GM13976 (cell line): Measurements from ENCODE around the gene HSD17B8.

Source experiments
- DNase-seq: peaks from one replicate; pipeline ENCODE4 v3.0.0; 2012; ENCODE audit warnings: low spot score
- in situ Hi-C: fragments of 300-500 bp; cut with MboI; formaldehyde crosslinking; loops from one replicate; pipeline ENCODE4 v1.12.0; 2022; ENCODE audit warnings: low sequenced_read_pairs, mixed read lengths, inconsistent platforms; ENCODE audit not compliant: unreplicated experiment
- TF ChIP-seq, protein P1 (sequence below): IDR thresholded peaks from 2 replicates; pipeline ENCODE4 v1.5.1; 2012; ENCODE audit warnings: borderline replicate concordance, mild to moderate bottlenecking; ENCODE audit not compliant: insufficient read depth; ENCODE audit errors: extremely low read depth, missing control alignments, control extremely low read depth

Gene HSD17B8

DNA sequence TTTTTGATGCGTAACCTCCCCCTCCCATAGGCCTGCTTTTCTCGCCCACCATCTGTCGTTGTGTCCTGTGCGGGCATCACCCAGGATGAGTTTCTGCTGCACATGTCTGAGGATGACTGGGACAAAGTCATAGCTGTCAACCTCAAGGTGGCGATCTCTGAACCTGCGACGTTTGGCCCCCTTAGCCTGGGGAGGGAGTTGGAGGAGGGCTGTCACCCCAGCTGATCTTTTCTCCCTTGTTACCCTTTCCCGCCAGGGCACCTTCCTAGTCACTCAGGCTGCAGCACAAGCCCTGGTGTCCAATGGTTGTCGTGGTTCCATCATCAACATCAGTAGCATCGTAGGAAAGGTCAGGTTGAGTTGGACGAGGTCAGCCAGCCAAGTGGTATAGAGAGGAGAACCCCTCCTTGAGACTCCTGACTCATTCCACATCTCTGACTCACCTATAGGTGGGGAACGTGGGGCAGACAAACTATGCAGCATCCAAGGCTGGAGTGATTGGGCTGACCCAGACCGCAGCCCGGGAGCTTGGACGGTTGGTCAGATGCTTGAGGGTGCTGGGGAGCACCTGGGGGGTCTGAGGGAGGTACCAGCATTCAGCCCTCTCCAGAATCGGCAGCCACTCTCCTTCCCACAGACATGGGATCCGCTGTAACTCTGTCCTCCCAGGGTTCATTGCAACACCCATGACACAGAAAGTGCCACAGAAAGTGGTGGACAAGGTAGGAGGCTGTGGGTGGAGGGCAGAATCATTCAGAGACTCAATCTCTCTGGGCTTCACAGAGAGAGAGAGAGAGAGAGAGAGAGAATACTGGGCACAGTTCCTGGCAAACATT, 954 bp downstream of the HSD17B8 start:
- TF ChIP-seq, protein P1, sequence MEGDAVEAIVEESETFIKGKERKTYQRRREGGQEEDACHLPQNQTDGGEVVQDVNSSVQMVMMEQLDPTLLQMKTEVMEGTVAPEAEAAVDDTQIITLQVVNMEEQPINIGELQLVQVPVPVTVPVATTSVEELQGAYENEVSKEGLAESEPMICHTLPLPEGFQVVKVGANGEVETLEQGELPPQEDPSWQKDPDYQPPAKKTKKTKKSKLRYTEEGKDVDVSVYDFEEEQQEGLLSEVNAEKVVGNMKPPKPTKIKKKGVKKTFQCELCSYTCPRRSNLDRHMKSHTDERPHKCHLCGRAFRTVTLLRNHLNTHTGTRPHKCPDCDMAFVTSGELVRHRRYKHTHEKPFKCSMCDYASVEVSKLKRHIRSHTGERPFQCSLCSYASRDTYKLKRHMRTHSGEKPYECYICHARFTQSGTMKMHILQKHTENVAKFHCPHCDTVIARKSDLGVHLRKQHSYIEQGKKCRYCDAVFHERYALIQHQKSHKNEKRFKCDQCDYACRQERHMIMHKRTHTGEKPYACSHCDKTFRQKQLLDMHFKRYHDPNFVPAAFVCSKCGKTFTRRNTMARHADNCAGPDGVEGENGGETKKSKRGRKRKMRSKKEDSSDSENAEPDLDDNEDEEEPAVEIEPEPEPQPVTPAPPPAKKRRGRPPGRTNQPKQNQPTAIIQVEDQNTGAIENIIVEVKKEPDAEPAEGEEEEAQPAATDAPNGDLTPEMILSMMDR: peak; percentile 29
- DNase-seq: no peak
- in situ Hi-C loops: no loop called here

DNA sequence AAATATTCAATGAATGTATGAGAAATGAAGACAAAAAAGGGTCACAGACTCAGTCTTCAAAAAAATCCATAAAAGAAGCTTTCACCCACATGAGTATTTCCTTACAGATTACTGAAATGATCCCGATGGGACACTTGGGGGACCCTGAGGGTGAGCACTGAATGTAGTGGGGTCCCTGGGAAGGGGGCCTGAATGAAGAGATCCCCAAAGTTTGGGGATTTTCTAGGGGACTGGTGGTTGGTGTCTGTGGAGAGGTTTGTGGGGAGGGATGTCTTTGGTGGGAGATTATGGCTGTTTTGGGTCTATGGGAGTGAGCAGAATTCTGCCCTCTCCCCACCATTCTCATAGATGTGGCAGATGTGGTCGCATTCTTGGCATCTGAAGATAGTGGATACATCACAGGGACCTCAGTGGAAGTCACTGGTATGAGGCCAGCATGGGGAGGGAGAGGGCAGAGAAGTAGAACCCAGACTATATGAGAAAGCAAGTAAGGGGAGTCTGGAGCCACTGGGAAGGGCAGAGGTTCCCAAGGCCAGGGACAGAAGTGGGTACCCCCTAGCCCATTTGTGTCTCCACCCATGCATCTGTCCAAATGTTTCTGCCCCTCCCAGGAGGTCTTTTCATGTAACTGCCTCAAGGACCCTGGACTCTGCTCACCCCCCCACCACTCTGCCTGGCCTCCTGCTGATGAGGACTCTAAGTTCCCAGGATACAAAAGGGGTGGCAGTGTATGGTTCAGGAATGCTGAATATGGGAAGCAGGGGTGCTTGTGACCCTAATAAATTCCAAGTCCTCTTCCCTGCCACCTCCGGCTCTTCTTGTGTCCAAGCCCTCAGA, 1.8 kb downstream of the HSD17B8 start:
- TF ChIP-seq, protein P1: no peak
- no peak for DNase-seq
- in situ Hi-C loops: no loop called here

DNA sequence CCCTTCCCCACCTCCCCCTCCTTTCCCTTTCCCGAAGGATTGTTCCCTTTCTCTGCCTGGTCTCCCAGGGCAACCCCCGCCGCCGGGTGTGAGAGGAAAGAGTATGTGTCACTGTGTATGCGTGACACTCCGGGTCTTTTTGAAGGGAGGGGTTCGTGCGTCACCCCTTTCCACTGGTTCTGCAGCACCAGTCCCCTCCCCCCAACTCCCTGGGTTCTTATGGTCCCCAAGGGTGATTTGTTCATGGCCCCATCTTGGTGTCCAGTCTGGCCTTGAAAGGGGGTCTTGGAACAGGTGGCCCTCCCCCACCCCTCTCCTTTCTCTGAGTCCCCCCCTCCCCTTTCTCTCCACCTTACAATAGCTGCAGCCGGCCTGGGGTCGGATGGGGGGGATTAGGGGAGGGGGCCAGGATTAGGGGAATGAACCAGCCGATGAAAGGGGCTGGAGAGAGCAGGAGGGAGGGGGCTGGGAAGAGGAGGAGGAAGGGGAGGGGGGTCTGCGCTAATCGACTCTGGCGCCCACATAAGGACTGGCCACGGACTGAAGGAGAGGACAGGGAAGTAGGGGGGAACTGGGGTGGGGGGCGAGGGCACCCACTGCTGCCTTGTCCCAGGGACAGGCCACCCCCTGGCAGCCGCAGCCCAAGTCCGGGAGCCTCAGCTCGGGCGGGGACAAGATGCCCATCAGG, 2.6 kb downstream of the HSD17B8 start:
- in situ Hi-C loops: no loop called here
- TF ChIP-seq, protein P1: no peak
- no peak for DNase-seq

DNA sequence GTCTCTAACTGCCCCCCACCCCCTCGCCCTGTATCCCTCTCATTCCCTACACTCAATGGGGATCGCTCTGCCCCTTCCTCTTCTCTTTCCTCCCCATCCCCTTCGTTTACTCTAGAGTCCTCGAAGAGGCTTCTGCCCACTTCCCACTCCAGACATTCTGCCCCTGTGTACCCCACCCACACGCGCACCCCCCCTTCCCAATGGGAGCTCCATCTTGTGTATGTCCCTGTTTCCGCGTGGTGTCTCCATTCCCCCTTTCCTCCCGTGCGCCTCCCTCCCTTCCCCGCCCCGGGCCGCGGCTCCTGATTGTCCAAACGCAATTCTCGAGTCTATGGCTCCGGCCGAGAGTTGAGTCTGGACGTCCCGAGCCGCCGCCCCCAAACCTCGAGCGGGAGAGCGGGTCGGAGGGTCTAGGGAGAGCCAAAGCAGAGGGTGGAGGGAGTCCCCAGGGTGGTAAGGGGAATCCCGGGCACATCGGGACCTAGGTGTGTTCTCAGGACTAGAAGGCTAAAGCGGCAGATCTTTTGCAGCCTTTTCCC, 3.2 kb downstream of the HSD17B8 start:
- in situ Hi-C loops: no loop called here
- TF ChIP-seq, protein P1: no peak
- DNase-seq: no peak

DNA sequence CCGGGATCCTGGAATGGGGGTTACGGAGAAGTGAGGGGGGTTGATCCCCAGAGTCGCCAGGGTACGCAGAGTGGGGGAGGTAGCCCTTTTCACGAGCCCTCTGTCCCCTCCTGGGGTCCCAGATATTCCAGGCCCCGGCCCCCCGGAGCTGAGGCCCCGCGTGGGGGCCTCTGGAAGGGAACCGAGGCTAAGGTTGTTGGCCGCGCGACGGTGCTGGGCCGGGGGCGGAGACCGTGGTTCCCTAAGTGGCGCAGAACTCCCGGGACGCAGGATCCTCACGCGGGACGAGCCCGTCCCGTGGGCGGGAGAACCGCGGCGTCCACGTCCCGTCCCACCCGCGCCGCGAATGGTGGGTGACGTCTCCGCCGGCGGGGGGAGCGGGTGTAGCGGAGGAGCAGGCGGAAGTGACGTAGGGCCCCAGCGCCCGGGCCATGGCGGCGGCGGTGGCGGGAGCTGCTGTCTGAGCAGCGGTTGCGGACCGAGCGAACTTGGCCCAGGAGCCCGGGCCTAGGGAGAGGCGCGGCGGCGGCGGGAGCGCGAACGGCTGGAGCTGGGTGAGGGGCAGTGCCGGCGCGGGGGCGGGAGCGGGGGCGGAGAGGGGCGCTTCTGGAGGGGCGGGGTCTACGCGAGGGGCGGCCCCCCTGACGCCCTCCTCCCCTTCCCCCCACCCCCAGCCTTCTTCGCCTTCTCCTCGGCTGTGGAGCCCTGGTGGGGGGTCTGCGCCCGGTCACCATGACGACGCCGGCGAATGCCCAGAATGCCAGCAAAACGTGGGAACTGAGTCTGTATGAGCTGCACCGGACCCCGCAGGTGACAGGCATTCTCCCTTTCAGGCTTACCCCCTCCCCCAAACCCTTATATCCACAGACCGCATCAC, 3.9 kb downstream of the HSD17B8 start, which contains the start of gene RING1:
Gene RING1 (plus strand): TSS at position 410 of the 877 bp plus-strand sequence. CDS start 323 bp downstream, at position 733.
- in situ Hi-C loops: no loop called here
- peak; percentile 97 for DNase-seq
- TF ChIP-seq, protein P1: no peak
